Raji (cell line): Measurements from ENCODE around the gene GTSE1.

Source experiments
- POLR2A ChIP-seq: IDR thresholded peaks from 2 replicates; pipeline ENCODE4 v1.6.1; 2011; ENCODE audit warnings: low read depth, low read length, control low read depth; ENCODE audit not compliant: insufficient read depth

Gene GTSE1

DNA sequence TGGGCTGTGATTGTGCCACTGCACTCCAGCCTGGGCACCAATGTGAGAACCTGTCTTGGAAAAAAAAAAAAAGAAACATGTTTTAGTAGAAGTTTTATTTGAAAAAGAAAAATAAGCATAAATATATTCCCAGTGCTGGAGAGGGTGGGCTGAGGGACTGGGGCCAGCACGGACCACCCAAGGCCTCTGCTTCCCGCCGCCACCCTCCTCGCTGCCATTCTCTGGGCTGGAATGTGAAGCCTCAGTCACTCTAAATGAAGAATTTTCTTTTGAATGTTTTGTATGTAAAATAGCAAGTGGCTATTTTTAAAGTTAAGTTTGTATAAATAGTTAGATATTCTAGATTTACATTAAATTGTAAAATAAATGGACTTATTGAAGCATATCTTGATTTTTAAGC lies 33.8 kb downstream of the GTSE1 start:
- TF ChIP-seq POLR2A: no peak

- TF ChIP-seq POLR2A: no peak
Observed at GRCh38 chr22:46331496-46331895, 34.8 kb downstream of the GTSE1 start.

GRCh38 chr22:46335201-46336118 lies 38.8 kb downstream of the GTSE1 start, which contains the start of gene TRMU:
TSS of gene TRMU (plus strand) at chr22:46335714. CDS start at chr22:46335765, 51 bp downstream.
- TF ChIP-seq POLR2A: peak; percentile 92

GRCh38 chr22:46336119-46337078 lies 39.7 kb downstream of the GTSE1 start:
- no peak for TF ChIP-seq POLR2A

DNA sequence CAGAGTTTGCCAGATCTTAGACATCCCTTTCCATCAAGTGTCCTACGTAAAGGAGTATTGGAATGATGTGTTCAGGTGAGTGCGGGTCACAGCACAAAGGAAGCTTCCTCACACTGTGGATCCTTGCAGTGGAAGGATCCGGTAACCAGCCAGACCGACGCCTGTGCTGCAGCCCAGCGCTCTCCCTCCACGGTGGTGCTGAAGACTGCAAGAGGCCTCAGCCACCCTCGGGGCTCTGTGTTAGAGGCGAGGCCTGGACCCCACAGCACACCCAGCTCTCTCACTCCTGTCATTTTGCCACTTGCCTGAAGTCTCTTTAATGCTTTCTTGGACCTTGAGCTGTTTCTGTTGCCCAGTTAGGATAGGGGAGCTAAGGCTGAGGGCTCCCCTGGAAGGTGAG lies 41.2 kb downstream of the GTSE1 start:
- TF ChIP-seq POLR2A: no peak

- TF ChIP-seq POLR2A: no peak
Observed at GRCh38 chr22:46338636-46339035, 42.0 kb downstream of the GTSE1 start.

DNA sequence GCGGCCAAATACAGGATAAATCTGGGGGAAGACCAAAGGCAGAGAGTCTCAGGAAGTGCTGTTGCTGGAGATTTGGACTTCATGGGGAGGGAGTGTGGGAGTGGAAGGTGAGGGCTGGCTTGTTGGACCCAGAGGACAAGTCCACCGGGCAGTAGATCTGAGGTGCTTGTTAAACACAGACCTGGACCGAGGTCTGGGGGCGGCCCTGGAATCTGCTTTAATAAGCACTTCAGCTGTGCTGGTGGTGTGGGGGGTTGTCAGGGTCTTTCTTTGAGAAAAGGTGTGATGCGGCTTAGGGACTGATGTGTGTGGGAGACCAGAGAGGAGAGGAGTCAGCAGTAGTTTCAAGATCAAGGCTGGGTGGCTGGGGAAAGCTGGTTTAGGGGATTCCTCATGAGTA lies 43.3 kb downstream of the GTSE1 start:
- no peak for TF ChIP-seq POLR2A

GRCh38 chr22:46340676-46341075 lies 44.0 kb downstream of the GTSE1 start:
- no peak for TF ChIP-seq POLR2A

GRCh38 chr22:46346680-46347405 lies 50.2 kb downstream of the GTSE1 start:
- no peak for TF ChIP-seq POLR2A

DNA sequence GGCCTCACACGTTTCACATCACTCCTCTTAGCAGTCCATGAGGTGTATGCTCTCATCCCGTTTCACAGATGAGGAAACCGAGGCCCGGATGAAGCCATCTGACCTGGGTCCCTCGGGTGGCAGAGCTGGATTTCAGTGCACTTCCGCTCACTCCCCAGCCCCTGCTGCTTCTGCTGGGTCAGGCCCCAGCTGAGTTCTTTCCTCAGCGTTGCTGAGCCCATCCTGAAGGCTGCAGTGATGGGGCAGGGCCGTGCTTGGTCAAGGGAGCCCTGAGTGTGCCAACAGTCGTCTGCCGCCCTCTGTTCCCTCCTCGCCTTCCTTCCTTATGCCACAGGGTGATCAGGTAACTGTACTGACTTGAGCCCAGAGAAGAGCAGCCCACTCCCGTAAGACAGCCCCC lies 51.0 kb downstream of the GTSE1 start:
- TF ChIP-seq POLR2A: no peak

DNA sequence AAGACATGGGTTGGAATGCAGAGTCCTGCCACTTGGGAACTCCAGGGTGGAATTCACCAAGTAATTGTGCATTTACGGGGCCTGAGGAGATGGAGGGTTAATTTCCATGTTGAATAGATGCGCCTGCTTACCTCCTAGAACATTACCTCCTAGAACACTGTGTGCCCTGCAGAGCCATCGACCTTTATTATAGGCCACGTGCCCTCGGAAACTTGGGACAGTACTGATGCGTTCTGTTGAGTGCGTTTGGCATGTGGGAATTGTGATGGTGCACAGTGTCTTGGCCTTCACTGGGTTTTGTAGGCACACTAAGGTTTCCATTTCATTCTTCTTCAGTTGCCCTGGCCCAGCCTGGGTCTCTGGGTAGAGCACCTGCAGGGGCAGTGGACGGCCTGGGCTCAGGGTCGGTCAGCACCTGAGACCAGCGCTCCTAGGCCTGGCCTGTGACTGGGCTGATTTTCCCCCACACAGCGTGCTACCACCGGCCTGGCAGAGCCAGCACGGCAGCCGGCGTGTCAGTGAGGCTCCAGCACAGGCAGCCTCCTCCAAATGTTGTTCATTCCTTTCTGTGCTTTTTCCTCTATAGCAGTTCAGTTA lies 51.5 kb downstream of the GTSE1 start:
- TF ChIP-seq POLR2A: no peak

GRCh38 chr22:46349238-46349637 lies 52.6 kb downstream of the GTSE1 start:
- no peak for TF ChIP-seq POLR2A

GRCh38 chr22:46349681-46350080 lies 53.0 kb downstream of the GTSE1 start:
- TF ChIP-seq POLR2A: no peak

GRCh38 chr22:46350121-46350520 lies 53.5 kb downstream of the GTSE1 start:
- TF ChIP-seq POLR2A: no peak
